GM12892 (cell line): ENCODE measurements around the gene LRRC2.

Experiments used
- POLR2A ChIP-seq: IDR thresholded peaks from 2 replicates; pipeline ENCODE4 v1.6.1; 2011; ENCODE audit warnings: low read depth, low read length, control low read depth
- TAF1 ChIP-seq: IDR thresholded peaks from 2 replicates; pipeline ENCODE4 v1.6.1; 2011; ENCODE audit warnings: low read depth, mild to moderate bottlenecking, control low read depth, low read length, borderline replicate concordance

DNA sequence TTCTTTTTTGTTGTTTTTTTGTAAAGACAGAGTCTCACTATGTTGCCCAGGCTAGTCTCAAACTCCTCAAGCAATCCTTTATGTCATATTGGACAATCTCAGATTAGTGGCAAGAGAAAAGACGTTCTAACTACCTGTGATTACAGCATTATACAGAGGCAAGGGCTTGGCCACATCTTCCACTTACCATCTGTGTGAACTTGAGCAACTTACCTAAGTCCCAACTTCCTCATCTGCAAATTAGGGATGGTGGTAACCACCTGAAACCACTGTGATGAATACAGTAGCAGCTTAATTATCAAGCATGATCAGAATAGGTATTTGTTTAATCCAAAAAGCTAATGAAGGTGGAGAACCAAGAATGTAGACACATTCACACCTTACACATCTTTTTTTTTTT is 16.1 kb downstream of the LRRC2 start:
- no peak for TF ChIP-seq TAF1
- no peak for TF ChIP-seq POLR2A
